HG02763 (cell line): Measurements from ENCODE around the gene THTPA.

ENCODE experiments used
- ATAC-seq: cut with Tn5 transposase; IDR thresholded peaks from one replicate; pipeline ENCODE4 v1.9.1; 2021; ENCODE audit warnings: mild to moderate bottlenecking, moderate library complexity; ENCODE audit not compliant: unreplicated experiment

Gene THTPA

GRCh38 chr14:23550812-23551265, 5.2 kb upstream of the THTPA start:
- no peak for ATAC-seq

DNA sequence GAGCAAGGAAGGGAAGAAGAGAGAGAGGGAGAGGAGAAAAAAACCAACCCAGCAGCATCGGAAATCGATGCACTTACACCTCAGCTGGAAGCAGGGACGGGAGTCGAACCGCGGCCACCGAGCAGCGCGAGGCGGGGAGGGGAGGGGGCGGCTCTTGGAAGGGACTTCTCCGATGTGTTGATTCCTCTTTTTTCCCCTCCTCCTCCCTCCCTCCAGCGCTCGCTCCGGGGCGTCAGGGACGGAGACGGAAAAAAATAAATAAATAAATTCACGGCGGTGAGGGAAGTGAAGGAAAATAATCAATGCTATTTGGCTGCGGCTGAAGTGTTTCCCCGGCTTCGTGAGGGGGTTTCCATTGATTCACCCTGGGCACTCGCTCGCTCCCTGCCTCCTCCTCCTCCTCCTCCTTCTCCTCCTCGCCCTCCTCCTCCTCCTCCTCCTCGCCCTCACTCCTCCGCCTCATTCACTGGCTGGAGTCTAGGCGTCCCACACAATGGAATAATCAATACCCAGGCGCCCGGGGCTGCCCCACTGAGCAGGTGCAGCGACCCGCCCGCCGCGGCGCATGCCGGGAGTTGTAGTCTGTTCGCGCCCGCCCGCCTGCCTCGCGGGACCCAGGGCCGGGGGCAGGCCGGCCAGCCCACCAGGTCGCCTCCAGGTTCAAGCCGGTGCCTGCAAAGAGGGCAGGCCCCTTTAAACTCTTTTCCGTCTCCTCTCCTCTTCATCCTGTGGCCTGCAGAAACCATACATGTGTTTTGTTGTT, 4.6 kb upstream of the THTPA start, which contains the start of gene ZFHX2:
ZFHX2 (minus strand) TSS at position 500 of the 763 bp plus-strand sequence. CDS start 16,440 bp downstream, outside the sequence.
- ATAC-seq = peak; percentile 63

GRCh38 chr14:23555533-23555881, 564 bp upstream of the THTPA start:
- ATAC-seq = no peak

- no peak for ATAC-seq
These were observed 799 bp downstream of the THTPA start for GRCh38 chr14:23556700-23557440.

DNA sequence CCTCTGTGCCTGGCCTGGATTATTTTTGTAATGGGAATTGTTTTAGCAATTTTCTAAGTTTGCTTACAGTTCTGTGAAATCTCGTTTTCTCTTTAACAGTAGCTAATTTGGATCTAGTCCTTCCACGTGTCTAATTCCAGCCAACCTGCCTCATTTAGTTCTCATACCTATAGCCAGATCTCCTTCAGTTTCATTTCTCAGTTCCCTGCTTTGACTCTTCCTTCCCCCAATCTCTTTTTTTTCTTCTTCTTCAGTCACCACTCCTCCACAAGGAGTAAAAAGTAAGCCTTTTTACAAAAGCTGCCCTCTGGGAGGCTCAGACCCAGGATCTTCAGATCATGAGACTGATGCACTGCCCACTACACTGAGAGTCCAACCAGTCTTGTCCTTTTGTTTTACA, 1.4 kb downstream of the THTPA start:
- no peak for ATAC-seq

- ATAC-seq = no peak
These were observed 1.9 kb downstream of the THTPA start for GRCh38 chr14:23557946-23558345.

DNA sequence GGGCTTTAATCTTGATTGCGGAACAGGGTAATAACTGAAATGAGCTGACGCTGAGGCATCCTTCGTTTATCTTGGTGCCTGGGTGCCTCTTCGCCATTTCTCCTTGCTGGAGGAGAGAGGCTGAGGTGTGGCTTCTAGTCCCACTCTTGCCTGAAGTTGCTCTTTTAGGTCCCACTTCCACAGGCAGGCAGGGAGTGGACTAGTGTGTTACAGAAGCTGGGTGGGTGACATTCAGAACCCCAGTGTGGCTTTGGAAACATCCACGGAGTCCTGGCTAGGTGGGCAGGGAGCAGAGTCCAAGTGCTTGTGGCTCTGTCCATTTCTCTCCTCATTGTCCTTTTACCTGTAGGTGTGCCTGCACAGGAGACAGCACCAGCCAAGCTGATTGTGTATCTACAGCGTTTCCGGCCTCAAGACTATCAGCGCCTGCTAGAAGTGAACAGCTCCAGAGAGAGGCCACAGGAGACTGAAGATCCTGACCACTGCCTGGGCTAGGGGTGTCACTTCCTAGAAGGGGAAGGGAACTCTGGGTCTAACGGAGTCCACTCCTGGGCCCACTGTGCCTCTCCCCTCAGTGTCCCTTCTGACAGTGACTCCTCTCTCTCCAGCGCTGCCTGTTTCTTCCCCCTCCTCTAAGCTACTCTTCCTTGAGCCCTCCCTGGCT, 2.4 kb downstream of the THTPA start:
- ATAC-seq = no peak

GRCh38 chr14:23559010-23559925, 3.2 kb downstream of the THTPA start:
- no peak for ATAC-seq

GRCh38 chr14:23559926-23560520, 4.0 kb downstream of the THTPA start:
- no peak for ATAC-seq

GRCh38 chr14:23561259-23561658, 5.2 kb downstream of the THTPA start:
- no peak for ATAC-seq

DNA sequence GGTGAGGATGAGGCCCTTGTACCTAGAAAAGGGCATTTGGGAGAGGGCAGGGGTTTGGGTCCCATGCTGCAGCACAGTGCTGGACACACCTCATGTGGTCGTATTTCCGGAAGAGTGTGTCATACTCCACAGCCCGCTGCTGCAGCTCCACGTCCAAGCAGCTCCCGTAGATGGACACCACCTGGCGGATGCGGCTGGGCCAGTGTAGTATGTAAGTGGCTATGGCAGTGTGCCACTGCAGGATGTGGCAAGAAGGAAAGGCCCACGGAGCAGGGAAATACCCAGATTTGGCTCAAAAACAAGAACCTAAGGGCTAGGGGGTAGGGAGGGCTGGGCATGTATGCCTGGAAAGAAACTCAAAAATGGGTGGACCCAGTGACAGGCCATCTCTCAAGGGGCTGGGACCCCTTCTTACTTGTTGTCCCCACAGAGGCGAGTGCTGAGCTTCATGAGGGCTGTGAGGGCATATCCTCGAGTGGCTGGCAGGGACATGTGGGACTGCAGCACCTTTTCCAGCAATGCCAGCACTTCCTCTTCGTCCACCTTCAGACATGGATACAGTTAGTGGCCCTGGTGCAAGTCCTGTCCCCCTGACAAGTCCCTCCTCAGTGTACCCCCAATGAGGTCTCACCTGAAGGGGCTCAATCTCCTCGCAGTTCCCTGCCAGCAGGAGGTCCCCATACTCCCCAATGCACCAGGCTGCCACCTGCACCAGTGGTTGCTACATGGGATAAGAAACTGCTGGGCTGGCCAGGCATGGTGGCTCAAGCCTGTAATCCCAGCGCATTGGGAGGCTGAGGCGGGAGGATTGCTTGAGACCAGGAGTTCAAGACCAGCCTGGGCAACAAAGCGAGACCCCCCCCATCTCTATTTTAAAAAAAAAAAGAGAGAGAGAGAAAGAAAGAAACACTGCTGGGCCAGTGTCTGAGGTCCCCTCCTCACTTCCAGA, 6.1 kb downstream of the THTPA start:
- ATAC-seq = no peak

- ATAC-seq = no peak
These were observed 6.9 kb downstream of the THTPA start for GRCh38 chr14:23562822-23563472.

GRCh38 chr14:23563473-23564180, 7.6 kb downstream of the THTPA start:
- no peak for ATAC-seq

- no peak for ATAC-seq
These were observed 8.2 kb downstream of the THTPA start for GRCh38 chr14:23564181-23564812.

DNA sequence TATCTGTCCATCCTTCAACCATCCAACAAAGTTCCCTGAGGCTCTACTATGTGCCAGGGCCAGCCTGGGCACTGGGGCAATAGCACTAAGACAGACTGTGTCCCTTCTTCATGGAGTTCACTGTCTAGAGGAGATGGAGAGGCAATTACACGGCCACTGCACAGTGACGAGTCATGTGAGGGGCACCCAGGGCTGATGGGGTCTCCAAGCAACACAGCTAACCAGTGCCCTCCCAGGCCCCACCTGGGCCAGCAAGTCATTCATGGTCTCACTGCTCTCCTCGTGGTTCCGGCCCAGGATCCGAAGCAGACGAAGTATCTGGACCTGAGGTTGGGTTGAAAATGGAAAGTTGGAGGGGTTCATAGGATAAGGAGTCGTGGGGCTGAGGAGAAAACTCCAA, 8.8 kb downstream of the THTPA start:
- ATAC-seq = no peak

DNA sequence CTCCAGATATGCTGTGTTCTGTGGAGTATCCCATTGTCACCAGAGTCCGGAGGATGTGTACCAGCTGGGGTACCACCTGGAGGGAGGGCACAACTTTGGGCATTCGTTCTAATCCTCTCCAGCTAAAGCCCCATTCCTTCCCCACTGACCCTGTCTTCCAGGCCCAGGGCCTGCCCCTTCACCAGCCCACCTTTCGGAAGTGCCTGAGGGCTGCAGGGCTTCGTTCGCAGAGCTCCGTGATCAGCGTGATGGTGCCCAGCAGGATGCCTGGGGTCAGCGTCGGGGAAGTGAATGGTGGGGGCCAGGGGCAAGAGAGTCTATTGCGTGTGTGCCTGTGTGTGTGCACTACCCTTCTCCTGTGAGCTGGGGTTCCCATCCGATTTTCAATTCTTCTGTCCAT, 9.6 kb downstream of the THTPA start:
- ATAC-seq = no peak

DNA sequence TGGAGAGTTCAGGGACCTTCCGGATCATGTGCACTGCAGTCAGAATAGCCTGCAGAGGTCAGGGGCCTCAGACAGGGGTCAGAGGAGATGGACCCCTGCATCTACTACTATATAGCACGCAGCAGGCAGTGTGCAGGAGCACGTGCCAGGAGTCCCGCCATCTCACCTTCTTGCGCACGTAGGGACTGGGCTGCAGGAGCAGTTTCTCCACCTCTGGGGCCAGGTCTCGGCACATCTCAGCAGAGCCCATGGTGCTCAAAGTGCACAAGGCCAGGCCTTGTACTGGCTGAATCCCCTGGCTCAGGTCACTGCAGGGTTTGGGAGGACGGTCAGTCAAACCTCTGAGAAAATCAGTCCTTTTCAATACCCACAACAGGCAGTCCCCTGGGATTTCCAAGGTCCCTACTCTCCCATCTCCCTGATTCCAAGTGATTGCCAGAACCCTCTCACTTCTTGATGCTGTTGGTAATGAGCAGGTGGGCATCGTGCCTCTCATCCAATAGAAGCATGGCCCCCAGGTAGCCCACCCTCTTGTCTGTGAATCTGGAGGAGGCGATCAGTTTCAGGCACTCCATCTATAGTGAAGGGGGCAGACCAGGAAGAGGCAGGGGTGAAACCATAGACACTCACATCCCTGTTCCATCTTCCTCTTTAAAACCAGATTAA, 10.2 kb downstream of the THTPA start:
- no peak for ATAC-seq
